ENCODE measurements around the gene CBFA2T3.

The CBFA2T3 gene

DNA sequence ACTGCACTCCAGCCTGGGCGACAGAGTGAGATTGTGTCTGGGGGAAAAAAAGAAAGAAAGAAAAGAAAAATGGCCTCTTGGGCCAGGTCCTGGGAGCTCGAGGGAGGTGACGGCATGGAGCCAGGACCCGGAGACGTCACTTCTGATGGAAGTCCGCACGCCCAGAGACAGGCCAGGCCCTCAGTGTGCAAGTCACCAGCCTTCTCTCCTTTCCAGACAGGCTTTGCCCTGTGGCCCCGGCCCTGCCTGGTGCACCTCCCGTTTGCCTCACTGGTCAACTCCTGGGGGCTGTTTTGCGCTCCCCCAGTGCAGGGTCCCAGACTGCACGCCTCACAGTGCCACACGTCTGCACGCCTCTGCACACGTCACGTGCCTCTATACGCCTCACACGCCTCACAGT is 44.1 kb downstream of the CBFA2T3 start:
- Histone ChIP-seq H2AFZ (ENCODE audit: low read length) (no peak overlapping the region), H3K79me2 (ENCODE audit: insufficient read depth, low read length) (peaks cover 85% of the 10 kb centered on the region; the same call in 1 of the 2 replicates), H3K27me3 (ENCODE audit: insufficient read depth, low read length, poor library complexity, severe bottlenecking) (no peaks in the 10 kb centered on the region), H3K9ac (ENCODE audit: low read depth, low read length, poor library complexity, severe bottlenecking) (no peak overlapping the region), H3F3A (ENCODE audit: low read depth) (no peaks in the 10 kb centered on the region), H3K4me1 (ENCODE audit: insufficient read depth, low read length, poor library complexity, severe bottlenecking) (no peaks in the 10 kb centered on the region), H3K4me2 (ENCODE audit: low read depth, low read length, poor library complexity, severe bottlenecking) (no peak overlapping the region), H3K9me3 (ENCODE audit: insufficient read depth, low read depth, low read length) (no peaks in the 10 kb centered on the region), H3K4me3 (ENCODE audit: low read length, poor library complexity, severe bottlenecking) (no peak overlapping the region), H3K36me3 (ENCODE audit: insufficient read depth, low read length) (peaks cover 9% of the 10 kb centered on the region; the same call in 1 of the 2 replicates), H3K9me2 (replicated peaks; ENCODE audit: low read depth, low read length) (no peaks in the 10 kb centered on the region), H4K20me1 (ENCODE audit: insufficient read depth, low read length, poor library complexity, severe bottlenecking) (peaks cover 34% of the 10 kb centered on the region)
- TF ChIP-seq EZH2phosphoT487 (IDR thresholded peaks at IDR 0.05; ENCODE audit: borderline replicate concordance) = no peak
- TF ChIP-seq, protein P1, sequence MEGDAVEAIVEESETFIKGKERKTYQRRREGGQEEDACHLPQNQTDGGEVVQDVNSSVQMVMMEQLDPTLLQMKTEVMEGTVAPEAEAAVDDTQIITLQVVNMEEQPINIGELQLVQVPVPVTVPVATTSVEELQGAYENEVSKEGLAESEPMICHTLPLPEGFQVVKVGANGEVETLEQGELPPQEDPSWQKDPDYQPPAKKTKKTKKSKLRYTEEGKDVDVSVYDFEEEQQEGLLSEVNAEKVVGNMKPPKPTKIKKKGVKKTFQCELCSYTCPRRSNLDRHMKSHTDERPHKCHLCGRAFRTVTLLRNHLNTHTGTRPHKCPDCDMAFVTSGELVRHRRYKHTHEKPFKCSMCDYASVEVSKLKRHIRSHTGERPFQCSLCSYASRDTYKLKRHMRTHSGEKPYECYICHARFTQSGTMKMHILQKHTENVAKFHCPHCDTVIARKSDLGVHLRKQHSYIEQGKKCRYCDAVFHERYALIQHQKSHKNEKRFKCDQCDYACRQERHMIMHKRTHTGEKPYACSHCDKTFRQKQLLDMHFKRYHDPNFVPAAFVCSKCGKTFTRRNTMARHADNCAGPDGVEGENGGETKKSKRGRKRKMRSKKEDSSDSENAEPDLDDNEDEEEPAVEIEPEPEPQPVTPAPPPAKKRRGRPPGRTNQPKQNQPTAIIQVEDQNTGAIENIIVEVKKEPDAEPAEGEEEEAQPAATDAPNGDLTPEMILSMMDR (conservative IDR thresholded peaks at IDR 0.05; ENCODE audit: low read length) = no peak

DNA sequence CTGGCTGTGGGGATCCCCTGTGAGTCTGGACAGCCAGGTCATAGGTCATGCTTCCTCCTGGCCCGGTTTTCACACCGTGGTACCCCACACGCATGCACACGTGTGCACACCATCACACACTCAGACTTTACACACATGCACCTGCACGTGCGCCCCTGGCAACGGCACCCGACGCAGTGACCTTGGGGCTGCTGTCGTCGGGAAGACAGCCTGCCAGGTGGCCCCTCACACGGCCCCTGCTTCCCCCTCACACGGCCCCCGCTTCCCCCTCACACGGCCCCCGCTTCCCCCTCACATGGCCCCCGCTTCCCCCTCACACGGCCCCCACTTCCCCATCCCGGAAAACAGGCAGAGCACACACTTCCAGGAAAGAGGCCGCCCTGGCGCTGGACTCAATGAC is 45.1 kb downstream of the CBFA2T3 start:
- H3K4me3 ChIP-seq (ENCODE audit: low read length, poor library complexity, severe bottlenecking) = no peak overlapping the region
- no peak overlapping the region for H3K4me2 ChIP-seq (ENCODE audit: low read depth, low read length, poor library complexity, severe bottlenecking)
- H3F3A ChIP-seq (ENCODE audit: low read depth) = no peaks in the 10 kb centered on the region
- no peaks in the 10 kb centered on the region for H3K4me1 ChIP-seq (ENCODE audit: insufficient read depth, low read length, poor library complexity, severe bottlenecking)
- H2AFZ ChIP-seq (ENCODE audit: low read length) = no peak overlapping the region
- H3K9me3 ChIP-seq (ENCODE audit: insufficient read depth, low read depth, low read length) = no peaks in the 10 kb centered on the region
- peaks cover 85% of the 10 kb centered on the region; the same call in 1 of the 2 replicates for H3K79me2 ChIP-seq (ENCODE audit: insufficient read depth, low read length)
- no peak overlapping the region for H3K9ac ChIP-seq (ENCODE audit: low read depth, low read length, poor library complexity, severe bottlenecking)
- no peak for TF ChIP-seq EZH2phosphoT487 (IDR thresholded peaks at IDR 0.05; ENCODE audit: borderline replicate concordance)
- TF ChIP-seq, protein P1 (conservative IDR thresholded peaks at IDR 0.05; ENCODE audit: low read length) = no peak
- peaks cover 40% of the 10 kb centered on the region for H4K20me1 ChIP-seq (ENCODE audit: insufficient read depth, low read length, poor library complexity, severe bottlenecking)
- peaks cover 8% of the 10 kb centered on the region; the same call in 1 of the 2 replicates for H3K36me3 ChIP-seq (ENCODE audit: insufficient read depth, low read length)
- H3K9me2 ChIP-seq (replicated peaks; ENCODE audit: low read depth, low read length) = no peaks in the 10 kb centered on the region
- H3K27me3 ChIP-seq (ENCODE audit: insufficient read depth, low read length, poor library complexity, severe bottlenecking) = no peaks in the 10 kb centered on the region

DNA sequence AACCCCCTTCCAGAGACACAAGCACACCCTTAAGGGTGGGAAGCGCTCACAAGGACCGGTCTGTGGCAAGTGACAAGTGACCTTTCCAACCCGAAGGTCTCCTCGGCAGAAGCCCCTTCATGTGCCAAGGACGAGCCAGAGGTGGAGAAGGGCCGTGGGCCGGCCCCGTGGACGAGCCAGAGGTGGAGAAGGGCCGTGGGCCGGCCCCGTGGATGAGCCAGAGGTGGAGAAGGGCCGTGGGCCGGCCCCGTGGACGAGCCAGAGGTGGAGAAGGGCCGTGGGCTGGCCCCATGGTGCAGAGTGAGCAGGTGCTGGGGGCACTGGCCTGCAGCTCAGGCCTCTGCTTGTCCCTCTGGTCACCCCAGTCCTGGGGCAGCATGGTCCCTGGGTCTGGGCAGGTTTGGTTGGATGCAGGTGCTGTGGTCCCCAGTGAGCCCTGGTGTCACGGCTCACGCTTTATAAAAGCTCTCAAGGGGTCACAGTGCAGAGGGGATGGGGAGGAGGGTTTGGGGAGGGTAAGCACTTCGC is 45.6 kb downstream of the CBFA2T3 start:
- H3K9me3 ChIP-seq (ENCODE audit: insufficient read depth, low read depth, low read length) = no peaks in the 10 kb centered on the region

More for the DNA sequence above, 45.6 kb downstream of the CBFA2T3 start:
- no peak for TF ChIP-seq EZH2phosphoT487 (IDR thresholded peaks at IDR 0.05; ENCODE audit: borderline replicate concordance)
- TF ChIP-seq, protein P1 (conservative IDR thresholded peaks at IDR 0.05; ENCODE audit: low read length) = no peak
- H3K9me2 ChIP-seq (replicated peaks; ENCODE audit: low read depth, low read length) = no peaks in the 10 kb centered on the region
- H3K79me2 ChIP-seq (ENCODE audit: insufficient read depth, low read length) = peaks cover 85% of the 10 kb centered on the region; the same call in 1 of the 2 replicates
- H3K9ac ChIP-seq (ENCODE audit: low read depth, low read length, poor library complexity, severe bottlenecking) = no peak overlapping the region
- H3K27me3 ChIP-seq (ENCODE audit: insufficient read depth, low read length, poor library complexity, severe bottlenecking) = no peaks in the 10 kb centered on the region
- peaks cover 7% of the 10 kb centered on the region; the same call in 1 of the 2 replicates for H3K36me3 ChIP-seq (ENCODE audit: insufficient read depth, low read length)
- no peak overlapping the region for H3K4me2 ChIP-seq (ENCODE audit: low read depth, low read length, poor library complexity, severe bottlenecking)
- no peaks in the 10 kb centered on the region for H3F3A ChIP-seq (ENCODE audit: low read depth)
- H3K4me3 ChIP-seq (ENCODE audit: low read length, poor library complexity, severe bottlenecking) = no peak overlapping the region
- no peaks in the 10 kb centered on the region for H3K4me1 ChIP-seq (ENCODE audit: insufficient read depth, low read length, poor library complexity, severe bottlenecking)
- peaks cover 45% of the 10 kb centered on the region for H4K20me1 ChIP-seq (ENCODE audit: insufficient read depth, low read length, poor library complexity, severe bottlenecking)
- no peak overlapping the region for H2AFZ ChIP-seq (ENCODE audit: low read length)

Data from Loucy (cell line).